NCI-H2227 (cell line): ENCODE measurements around the gene GNG4.

Experiments
- DNase-seq: peaks from one replicate; lab custom pipeline; 2025; ENCODE audit not compliant: unreplicated experiment; lab: John Stamatoyannopoulos, UW

GNG4 gene

GRCh38 chr1:235500971-235501540 is 148.5 kb downstream of the GNG4 start:
- no peak for DNase-seq
